PFSK-1 (cell line): ENCODE results near the gene IL1RAP.

Experiments
- FOXP2 ChIP-seq: optimal IDR thresholded peaks from 2 replicates; pipeline ENCODE3; 2011; ENCODE audit warnings: borderline replicate concordance, control low read depth, inconsistent platforms; ENCODE audit not compliant: insufficient read depth; ENCODE audit errors: extremely low read length, extremely low read depth
- POLR2AphosphoS5 ChIP-seq: IDR thresholded peaks from 2 replicates; pipeline ENCODE4 v1.6.1; 2012; ENCODE audit warnings: low read depth, mild to moderate bottlenecking, control low read depth, low read length, moderate library complexity
- SIN3A ChIP-seq: IDR thresholded peaks from 2 replicates; pipeline ENCODE4 v1.6.1; 2012; ENCODE audit warnings: mild to moderate bottlenecking, low read length, moderate library complexity, borderline replicate concordance; ENCODE audit not compliant: insufficient read depth
- TAF1 ChIP-seq: IDR thresholded peaks from 2 replicates; pipeline ENCODE4 v1.6.1; 2012; ENCODE audit warnings: low read length, control low read depth, borderline replicate concordance; ENCODE audit not compliant: insufficient read depth
- TF ChIP-seq, protein P1 (sequence below), 2 experiments: IDR thresholded peaks; 2 replicates each; pipeline versions ENCODE4 v1.6.1 to v1.8.0; 2011 to 2012; ENCODE audit warnings: low read depth in 2 of 2, low read length in 2 of 2, control low read depth in 1 of 2, inconsistent platforms in 1 of 2, mild to moderate bottlenecking in 1 of 2, moderate library complexity in 1 of 2; ENCODE audit not compliant: insufficient read depth in 1 of 2

IL1RAP gene

DNA sequence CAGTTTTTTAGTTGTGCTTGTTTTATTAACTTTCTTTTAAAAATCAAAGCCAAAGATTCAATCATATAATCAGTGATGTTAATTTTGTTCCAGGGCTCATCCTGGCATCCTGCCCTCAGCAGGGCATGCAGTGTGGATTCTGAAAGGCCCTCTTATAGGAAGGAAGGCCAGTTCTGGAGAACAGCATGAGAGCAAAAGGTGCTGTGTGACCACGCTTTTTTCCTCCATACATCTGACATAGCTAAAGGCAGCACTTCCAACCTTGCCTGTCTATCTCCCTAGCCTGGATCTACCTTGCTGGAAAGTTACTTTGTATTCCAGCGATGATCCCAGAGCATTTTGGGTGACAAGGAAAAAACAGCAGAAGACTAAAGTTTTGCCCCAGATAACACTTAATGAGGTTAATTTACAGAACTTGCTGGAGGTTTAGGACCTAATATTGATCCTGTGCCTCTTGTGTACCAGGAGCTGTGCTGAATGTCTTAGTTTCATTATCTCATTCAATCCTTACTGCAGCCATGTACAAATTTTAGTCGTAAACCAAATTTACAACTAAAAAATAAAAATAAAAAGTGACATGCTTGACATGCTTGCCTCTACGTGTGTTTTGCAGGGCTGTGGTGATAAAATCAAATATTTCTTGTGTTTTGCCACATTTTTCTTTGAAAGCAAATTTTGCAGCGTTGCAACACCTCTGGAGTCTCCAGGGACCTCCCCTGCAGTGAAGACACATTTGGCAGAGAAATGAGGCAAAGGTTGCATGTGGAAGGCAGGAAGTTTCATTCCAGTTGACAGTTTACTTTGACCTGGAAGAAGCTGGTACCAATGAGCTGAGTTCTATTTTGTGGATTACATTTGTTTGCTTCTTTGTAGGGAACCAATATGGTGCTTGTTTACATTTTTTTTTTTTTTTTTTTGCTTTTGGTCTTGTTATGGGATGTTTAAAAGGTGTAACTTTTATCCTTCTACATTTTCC, 13.2 kb downstream of the IL1RAP start:
- TF ChIP-seq, protein P1, sequence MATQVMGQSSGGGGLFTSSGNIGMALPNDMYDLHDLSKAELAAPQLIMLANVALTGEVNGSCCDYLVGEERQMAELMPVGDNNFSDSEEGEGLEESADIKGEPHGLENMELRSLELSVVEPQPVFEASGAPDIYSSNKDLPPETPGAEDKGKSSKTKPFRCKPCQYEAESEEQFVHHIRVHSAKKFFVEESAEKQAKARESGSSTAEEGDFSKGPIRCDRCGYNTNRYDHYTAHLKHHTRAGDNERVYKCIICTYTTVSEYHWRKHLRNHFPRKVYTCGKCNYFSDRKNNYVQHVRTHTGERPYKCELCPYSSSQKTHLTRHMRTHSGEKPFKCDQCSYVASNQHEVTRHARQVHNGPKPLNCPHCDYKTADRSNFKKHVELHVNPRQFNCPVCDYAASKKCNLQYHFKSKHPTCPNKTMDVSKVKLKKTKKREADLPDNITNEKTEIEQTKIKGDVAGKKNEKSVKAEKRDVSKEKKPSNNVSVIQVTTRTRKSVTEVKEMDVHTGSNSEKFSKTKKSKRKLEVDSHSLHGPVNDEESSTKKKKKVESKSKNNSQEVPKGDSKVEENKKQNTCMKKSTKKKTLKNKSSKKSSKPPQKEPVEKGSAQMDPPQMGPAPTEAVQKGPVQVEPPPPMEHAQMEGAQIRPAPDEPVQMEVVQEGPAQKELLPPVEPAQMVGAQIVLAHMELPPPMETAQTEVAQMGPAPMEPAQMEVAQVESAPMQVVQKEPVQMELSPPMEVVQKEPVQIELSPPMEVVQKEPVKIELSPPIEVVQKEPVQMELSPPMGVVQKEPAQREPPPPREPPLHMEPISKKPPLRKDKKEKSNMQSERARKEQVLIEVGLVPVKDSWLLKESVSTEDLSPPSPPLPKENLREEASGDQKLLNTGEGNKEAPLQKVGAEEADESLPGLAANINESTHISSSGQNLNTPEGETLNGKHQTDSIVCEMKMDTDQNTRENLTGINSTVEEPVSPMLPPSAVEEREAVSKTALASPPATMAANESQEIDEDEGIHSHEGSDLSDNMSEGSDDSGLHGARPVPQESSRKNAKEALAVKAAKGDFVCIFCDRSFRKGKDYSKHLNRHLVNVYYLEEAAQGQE (IDR thresholded peaks at IDR 0.05; ENCODE audit: insufficient read depth in 1 of 2, low read depth in 2 of 2, low read length in 2 of 2): no peak
- TF ChIP-seq SIN3A (no peak), TAF1 (no peak), FOXP2 (no peak), POLR2AphosphoS5 (no peak)

DNA sequence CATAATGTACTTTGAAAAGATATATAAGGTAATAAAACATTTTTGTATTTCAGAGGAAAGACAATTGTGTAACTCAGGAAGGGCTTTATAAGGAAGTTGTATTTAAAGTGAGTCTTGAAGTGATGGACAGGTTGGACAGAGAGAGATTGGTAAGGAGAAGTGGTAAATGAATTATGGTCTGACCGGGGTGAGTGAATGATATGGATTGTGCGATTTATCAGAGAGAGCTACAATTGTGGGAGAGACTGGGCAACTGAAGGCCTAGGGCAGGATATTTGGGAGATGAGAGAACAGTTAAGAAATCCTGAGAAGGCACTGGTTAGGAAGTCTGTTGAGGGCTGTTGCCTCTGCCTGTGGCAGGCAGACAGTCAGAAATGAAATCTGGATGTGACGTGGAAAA, 14.8 kb downstream of the IL1RAP start:
- TF ChIP-seq, protein P1 (IDR thresholded peaks at IDR 0.05; ENCODE audit: insufficient read depth in 1 of 2, low read depth in 2 of 2, low read length in 2 of 2): no peak
- TF ChIP-seq FOXP2 (no peak), SIN3A (no peak), TAF1 (no peak)

DNA sequence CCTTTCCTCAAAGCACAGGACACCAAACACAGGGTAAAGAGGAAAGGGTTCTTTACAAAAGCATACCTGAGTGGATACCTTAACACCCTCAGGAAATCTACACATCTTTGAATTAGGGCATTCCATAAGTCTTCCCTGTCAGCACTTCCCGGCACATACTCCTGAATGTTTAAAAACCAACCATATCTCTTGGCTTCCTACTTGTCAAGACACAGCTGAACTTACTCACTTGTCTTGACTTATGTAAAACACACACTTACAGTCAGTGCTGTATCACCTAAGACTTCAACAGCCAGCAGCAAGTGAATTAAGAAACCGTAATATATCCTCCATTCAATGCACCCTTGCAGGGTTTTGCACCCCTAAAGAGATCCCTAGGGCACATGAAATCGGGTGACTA, 17.5 kb downstream of the IL1RAP start:
- no peak for TF ChIP-seq SIN3A
- no peak for TF ChIP-seq TAF1
- TF ChIP-seq, protein P1 (IDR thresholded peaks at IDR 0.05; ENCODE audit: insufficient read depth in 1 of 2, low read depth in 2 of 2, low read length in 2 of 2): no peak
- TF ChIP-seq FOXP2: no peak
- TF ChIP-seq POLR2AphosphoS5: no peak

DNA sequence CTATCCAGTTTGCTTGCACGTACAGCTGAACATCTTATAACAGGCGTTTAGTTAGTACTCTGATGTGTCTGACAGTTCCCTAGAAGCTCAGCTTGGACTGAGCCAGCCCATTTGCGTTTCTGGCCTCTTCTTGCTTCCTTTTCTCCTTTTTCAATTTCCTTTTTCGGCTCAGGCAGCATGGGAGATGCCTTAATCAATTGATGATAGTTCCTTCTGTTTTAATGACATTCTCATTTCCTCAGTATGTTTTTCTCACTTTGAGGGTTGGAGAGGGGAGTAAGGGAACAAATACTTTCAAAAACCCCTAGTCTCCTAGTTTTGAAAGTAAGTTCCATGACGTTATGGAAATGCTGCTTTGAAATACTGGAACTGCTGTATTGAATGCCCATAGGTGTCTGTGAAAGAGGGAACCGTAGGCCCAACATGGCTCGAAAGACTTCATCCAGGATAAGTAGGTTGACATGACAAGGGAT, 18.9 kb downstream of the IL1RAP start:
- no peak for TF ChIP-seq TAF1
- TF ChIP-seq FOXP2: no peak
- no peak for TF ChIP-seq POLR2AphosphoS5
- TF ChIP-seq, protein P1 (IDR thresholded peaks at IDR 0.05; ENCODE audit: insufficient read depth in 1 of 2, low read depth in 2 of 2, low read length in 2 of 2): no peak
- no peak for TF ChIP-seq SIN3A
